GM21786 (cell line): ENCODE data around the gene ARID1B.

Source experiments
- ATAC-seq: cut with Tn5 transposase; IDR thresholded peaks from one replicate; pipeline ENCODE4 v1.9.1; 2021; ENCODE audit not compliant: unreplicated experiment

The ARID1B gene

GRCh38 chr6:157090736-157091135 lies 313.6 kb downstream of the ARID1B start:
- ATAC-seq, result no peak

DNA sequence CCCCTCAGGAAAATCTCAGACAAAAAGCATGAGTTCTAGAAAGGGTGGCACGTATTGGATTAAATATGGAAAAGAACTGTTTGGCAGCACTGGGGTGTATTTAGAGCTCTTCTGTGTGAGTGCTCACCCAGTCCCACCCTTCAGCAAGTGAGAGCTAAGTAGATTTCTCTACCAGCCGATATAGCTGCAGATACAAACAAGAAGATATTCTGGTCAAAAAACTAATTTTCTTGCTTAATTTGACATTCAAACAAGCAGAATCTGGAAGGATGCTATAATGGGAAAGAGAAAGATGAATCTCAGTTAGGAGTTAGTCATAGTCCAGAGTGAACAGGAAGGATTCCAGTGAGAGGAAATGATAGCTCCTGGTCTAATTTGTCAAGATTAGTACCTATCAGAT lies 314.1 kb downstream of the ARID1B start:
- no peak for ATAC-seq

- no peak for ATAC-seq
Measured at GRCh38 chr6:157091856-157092460, 314.8 kb downstream of the ARID1B start.

DNA sequence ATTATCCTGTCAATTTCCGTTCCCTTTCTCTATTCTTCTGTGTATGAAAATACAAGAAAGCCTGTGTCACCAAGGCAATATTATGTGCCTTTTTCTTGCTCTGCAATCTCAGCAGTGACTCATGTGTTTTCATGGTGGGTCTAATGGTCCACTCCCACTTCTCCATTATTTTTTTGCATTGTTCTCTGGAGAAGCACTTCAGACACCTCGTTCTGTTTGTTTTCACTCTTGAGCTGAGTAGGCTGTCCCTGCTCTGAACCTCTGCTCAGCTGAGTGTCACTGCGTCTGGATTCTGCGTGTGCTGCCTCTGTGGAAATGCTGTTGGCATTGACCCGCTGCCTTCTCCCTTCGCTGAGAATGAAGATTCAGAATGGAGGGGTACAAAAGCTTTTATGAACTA lies 315.6 kb downstream of the ARID1B start:
- no peak for ATAC-seq

GRCh38 chr6:157093536-157093935 lies 316.4 kb downstream of the ARID1B start:
- ATAC-seq, result no peak

- ATAC-seq, result no peak
Measured at GRCh38 chr6:157094038-157094437, 316.9 kb downstream of the ARID1B start.

DNA sequence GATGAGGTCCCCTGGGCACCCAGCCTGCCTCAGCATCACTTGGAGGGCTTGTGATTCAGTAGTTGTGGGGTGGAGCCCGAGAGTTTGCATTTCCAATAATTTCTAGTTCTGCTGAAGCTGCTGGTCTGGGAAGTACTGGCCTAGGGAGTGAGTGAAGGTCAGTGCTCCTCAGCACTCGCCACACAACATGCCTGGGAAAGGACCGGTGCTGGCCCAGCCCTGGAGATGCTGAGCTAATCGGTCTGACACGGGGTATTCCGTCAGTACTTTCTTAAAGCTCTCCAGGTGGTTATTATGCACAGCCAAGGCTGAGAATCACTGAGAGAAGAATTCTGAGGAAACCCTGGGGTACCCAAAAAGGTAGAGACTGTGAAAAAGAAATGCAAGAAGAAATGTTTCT lies 317.9 kb downstream of the ARID1B start:
- ATAC-seq, result no peak

GRCh38 chr6:157095569-157095968 lies 318.4 kb downstream of the ARID1B start:
- no peak for ATAC-seq

DNA sequence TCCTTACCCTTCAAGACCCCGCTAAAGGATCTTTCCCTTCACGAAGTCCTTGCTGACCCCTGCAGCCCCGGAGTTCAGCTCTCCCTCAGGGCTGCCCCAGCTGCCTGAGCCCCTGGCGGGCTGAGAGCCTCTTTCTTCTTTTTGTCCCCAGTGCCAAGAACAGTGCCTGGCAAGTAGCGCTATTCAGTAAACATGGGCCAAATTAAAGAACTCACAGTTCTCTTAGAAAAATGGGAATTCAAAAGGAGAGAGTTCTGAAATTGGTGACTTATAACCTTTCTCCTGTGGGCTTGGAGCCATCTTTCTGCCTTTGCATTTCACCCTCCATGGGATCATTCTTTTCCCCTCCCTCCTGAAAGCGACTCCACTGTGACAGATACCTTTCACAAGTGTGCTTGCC lies 318.9 kb downstream of the ARID1B start:
- ATAC-seq, result no peak

DNA sequence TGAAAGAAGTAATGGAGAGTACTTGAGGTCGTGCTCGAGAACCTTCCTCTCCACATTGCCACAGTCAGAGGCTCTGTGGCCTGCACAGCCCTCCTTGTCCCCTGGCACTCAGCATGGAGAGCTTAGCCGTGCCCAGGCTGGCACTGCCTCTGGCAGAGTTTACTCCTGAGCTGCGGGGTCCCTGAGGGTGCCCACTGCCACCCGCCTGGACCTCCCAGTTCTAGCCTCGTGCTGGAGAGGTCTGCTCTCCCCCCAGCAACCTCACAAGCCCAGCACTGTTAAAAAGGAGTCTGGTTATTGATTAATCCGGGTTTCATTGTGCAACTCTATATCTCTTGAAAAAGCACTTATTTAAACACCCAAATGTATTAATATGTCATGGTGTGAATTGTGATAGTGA lies 319.3 kb downstream of the ARID1B start:
- ATAC-seq, result no peak

GRCh38 chr6:157097255-157097955 lies 320.2 kb downstream of the ARID1B start:
- ATAC-seq, result no peak

DNA sequence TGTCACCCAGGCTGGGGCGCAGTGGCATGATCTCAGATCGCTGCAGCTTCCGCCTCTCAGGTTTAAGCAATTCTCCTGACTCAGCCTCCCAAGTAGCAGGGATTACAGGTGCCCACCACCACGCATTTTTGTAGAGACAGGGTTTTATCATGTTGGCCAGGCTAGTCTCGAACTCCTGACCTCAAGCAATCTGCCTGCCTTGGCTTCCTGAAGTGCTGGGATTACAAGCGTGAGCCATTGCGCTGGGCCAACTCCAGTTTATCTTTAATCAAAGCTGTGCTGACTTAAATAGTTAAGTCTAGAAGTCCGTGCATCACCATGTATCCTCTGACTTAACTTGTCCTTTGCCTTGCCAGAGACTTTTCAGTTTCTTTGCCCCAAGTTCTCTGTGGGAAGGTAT lies 321.8 kb downstream of the ARID1B start:
- no peak for ATAC-seq

DNA sequence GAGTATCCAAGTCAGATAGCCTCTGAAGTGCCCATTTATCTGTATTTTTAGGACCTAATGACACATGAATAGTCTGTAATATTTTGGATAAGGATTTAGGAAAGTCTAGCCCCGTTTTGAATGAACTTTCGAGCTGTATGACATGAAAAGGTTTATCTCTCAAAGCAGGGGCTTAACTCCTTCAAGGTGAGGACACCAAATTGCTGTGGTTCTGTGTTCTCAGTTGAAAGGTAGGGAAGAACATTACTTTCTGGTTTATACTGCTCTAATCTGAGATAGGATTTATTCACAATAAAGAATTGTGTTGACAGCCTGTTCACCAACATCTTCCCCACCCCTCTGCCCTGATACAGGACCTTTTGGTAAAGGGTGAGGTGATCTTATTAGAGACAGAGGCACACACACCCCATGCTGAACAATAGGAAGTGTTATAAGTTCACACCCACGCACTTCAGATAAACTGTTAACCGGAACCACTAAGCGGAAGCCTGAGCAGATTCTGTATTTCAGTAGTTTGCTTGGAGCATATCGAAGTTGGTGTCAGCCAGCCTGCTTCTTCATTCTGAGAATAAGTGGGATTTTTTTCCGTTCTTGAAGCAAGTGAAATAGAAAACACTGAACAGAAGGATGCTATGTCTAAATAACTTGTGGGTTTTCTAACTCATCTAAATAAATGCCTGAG lies 322.9 kb downstream of the ARID1B start:
- ATAC-seq, result peak; percentile 96

GRCh38 chr6:157101166-157101565 lies 324.0 kb downstream of the ARID1B start:
- ATAC-seq, result no peak

DNA sequence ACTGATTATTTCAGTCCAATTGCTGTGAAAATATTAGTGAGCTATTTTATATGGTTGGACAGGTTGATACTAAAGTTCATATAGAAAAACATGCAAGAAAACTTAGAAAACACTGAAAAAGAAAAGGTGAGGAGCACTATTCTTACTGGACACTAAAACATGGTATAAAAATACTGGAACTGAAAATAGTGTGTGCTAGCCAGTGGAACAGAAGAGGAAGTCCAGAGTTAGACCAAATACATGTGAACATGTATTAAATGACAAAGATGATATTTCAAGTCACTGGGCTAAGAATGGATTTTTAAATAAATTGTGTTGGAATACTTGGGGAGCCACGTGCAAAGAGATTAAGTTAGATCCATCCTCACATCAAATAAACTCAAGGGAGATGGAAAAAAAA lies 327.6 kb downstream of the ARID1B start:
- ATAC-seq, result no peak

DNA sequence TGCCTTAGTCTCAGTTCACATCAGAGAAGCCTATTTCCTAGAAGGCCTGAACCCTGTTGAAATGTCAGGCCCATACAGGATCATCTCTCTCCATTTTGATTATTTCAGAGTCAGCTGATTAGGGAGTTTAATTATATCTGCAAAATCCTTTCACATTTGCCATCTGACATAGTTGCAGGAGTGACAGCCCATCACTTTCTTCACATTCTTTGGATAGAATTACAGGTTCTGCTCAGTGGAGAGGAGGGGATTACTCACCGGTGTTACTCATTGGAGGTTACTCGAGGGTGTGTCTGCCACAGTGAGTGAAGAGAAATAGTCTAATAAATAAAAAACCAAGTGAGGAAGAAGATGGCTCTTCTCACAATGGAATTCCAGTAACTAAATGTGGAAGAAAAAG lies 329.3 kb downstream of the ARID1B start:
- ATAC-seq, result no peak

- ATAC-seq, result no peak
Measured at GRCh38 chr6:157107571-157107914, 330.4 kb downstream of the ARID1B start.

DNA sequence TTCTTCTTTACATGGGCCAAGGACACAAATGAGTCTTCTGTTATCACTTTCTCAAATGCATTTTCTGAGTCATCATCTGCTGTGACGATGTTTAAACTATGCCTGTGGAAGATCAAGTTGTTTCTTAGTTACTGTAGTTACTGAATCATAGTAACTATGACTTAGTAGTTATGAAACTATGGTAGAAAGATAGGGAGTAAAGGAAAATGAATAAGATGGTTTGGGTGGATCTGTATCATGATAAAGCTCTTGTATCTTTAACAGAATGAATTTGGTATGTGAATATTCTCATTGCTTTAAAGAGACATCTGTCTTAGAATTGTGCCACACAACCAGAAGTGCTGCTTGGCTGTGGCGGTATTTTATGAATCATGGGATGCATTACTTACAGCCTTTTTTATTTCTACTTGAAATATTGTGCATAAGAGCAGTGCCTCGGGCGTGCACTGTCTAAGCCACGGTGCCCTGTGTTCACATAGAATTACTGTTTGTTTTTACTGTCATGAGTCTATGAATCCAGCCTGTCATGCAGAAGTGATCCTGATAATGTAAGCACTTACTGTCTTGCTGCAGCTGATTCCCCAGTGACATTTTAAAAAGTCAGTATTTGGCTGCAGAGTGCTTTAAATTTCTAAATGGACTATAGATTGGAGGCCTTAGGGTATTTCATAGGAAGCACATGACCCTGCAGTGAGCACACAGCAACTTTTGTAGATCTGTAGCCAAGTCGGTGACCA lies 330.9 kb downstream of the ARID1B start:
- ATAC-seq, result no peak

DNA sequence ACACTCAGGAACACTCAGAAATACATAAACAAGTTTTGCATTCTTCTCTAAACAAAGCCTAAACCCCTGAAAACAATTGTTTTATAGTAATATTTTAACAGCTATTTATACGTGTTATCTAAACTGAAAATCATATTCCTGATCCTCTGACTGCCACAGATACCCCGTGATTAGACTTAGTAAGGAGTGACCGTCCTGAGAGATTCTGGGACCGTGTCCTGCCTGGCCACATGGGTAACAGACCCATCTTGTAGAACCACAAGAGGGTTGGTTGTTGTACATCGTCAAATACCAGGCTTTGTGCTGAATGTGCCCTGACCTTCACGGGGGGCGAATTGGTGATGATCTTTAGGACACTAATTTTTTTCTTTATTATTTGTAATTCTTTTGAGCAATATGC lies 331.7 kb downstream of the ARID1B start:
- no peak for ATAC-seq

DNA sequence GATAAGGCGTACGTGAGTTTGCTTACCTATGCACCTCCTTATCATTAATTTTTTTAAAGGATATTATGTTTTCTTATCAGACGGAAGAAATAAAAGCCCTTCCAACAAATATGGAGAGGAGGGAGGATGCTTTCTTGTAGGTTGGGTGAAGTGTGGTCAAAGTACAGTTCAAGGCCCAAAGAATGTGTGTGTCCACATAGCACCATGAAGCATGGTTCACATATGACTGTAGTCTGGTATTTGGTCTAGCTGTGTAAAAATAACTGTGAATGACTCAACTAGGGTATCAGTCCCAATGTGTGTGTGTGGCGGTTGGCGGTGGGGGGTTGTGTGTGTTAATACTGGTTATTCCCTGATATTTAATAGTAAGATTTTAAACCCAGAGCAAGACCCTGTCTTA lies 333.4 kb downstream of the ARID1B start:
- no peak for ATAC-seq

- no peak for ATAC-seq
Measured at GRCh38 chr6:157113389-157113788, 336.2 kb downstream of the ARID1B start.

DNA sequence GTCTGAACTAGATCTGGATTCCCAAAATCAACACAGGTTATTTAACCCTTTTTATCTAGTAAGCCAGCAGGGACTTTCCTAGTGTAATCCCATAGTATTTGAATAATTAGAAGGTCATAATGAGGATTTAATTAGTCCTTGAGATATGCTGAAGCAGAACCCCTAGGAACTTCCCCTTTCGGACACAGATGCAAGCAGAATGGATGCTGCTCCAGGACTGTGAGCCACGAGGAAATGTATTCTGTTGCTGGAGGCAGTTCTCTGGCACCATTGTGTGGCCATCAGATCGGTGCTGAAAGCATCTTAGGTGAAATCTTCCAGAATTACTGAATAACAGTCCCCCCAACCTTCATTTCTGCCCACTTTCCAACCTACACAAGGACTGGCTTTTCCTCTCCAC lies 339.2 kb downstream of the ARID1B start:
- no peak for ATAC-seq
